HEK293 (cell line): ENCODE results near the gene DCLK1.

Experiments used
- CTCF ChIA-PET: fragments of 350-600 bp; formaldehyde crosslinking; extraction: SDS; loops from one replicate; lab custom pipeline; 2021; ENCODE audit warnings: antibody characterized with exemption; lab: Yijun Ruan, JAX
- POLR2A ChIA-PET: fragments of 300-600 bp; formaldehyde crosslinking; extraction: SDS; loops from one replicate; lab custom pipeline; 2020; ENCODE audit warnings: antibody characterized with exemption, inconsistent platforms; lab: Yijun Ruan, JAX
- H3K27ac ChIP-seq: fragments of 200-500 bp; sonication (Bioruptor generic); 2 replicates; pipeline ENCODE4 v1.5.1; 2014; ENCODE audit warnings: low read depth, low read length, control low read depth, inconsistent platforms; ENCODE audit errors: extremely low read depth
- H3K36me3 ChIP-seq, 2 experiments: fragments of 200-500 bp in 1 of 2; sonication (Bioruptor generic) in 1 of 2; 1 replicate in 1 of 2; 2 replicates in 1 of 2; pipeline ENCODE4 v1.5.1; 2014 to 2017; ENCODE audit warnings: inconsistent platforms in 2 of 2, low read length in 2 of 2; ENCODE audit not compliant: control insufficient read depth in 2 of 2, insufficient read depth in 1 of 2
- H3K4me1 ChIP-seq: fragments of 200-500 bp; sonication (Bioruptor generic); 2 replicates; pipeline ENCODE4 v1.5.1; 2014; ENCODE audit warnings: mild to moderate bottlenecking, low read length, inconsistent platforms; ENCODE audit not compliant: control insufficient read depth, insufficient read depth
- H3K4me3 ChIP-seq: 2 replicates; pipeline ENCODE4 v1.5.1; 2011; ENCODE audit warnings: low read depth, mild to moderate bottlenecking, control low read depth, low read length, moderate library complexity
- H3K9me3 ChIP-seq: fragments of 200-500 bp; sonication (Bioruptor generic); 2 replicates; pipeline ENCODE4 v1.5.1; 2014; ENCODE audit warnings: low read depth, low read length, inconsistent platforms; ENCODE audit not compliant: control insufficient read depth, insufficient read depth
- HOXC10 ChIP-seq: sonication (generic); formaldehyde crosslinking; IDR thresholded peaks from 2 replicates; pipeline ENCODE4 v1.8.1; 2023; ENCODE audit warnings: mild to moderate bottlenecking, missing genetic modification reagents
- KLF7 ChIP-seq: fragments of 450-650 bp; formaldehyde crosslinking; IDR thresholded peaks from 2 replicates; pipeline ENCODE4 v1.5.1; 2016; ENCODE audit warnings: missing biosample characterization, missing genetic modification characterization, borderline replicate concordance
- KLF9 ChIP-seq: fragments of 450-650 bp; formaldehyde crosslinking; IDR thresholded peaks from 2 replicates; pipeline ENCODE4 v1.5.1; 2016; ENCODE audit warnings: missing biosample characterization, missing genetic modification characterization, low read depth
- MZF1 ChIP-seq: fragments of 450-650 bp; formaldehyde crosslinking; IDR thresholded peaks from 2 replicates; pipeline ENCODE4 v1.5.1; 2017; ENCODE audit warnings: missing biosample characterization, missing genetic modification characterization, borderline replicate concordance
- SP2 ChIP-seq: fragments of 450-650 bp; formaldehyde crosslinking; IDR thresholded peaks from 2 replicates; pipeline ENCODE4 v1.5.1; 2016; ENCODE audit warnings: missing biosample characterization, missing genetic modification characterization
- ZBTB21 ChIP-seq: fragments of 450-650 bp; formaldehyde crosslinking; IDR thresholded peaks from 2 replicates; pipeline ENCODE4 v1.5.1; 2017; ENCODE audit warnings: missing biosample characterization, missing genetic modification characterization
- ZIC2 ChIP-seq: fragments of 450-650 bp; formaldehyde crosslinking; IDR thresholded peaks from 2 replicates; pipeline ENCODE4 v1.5.1; 2016; ENCODE audit warnings: missing biosample characterization, missing genetic modification characterization
- ZNF157 ChIP-seq: fragments of 450-650 bp; formaldehyde crosslinking; IDR thresholded peaks from 2 replicates; pipeline ENCODE4 v1.5.1; 2016; ENCODE audit warnings: missing biosample characterization, missing genetic modification characterization
- ZNF292 ChIP-seq: fragments of 450-650 bp; formaldehyde crosslinking; IDR thresholded peaks from 2 replicates; pipeline ENCODE4 v1.5.1; 2016; ENCODE audit warnings: low read depth, missing biosample characterization, missing genetic modification characterization, borderline replicate concordance
- ZNF596 ChIP-seq: fragments of 450-650 bp; IDR thresholded peaks from 2 replicates; pipeline ENCODE4 v1.5.0; 2018; ENCODE audit warnings: missing biosample characterization, mild to moderate bottlenecking, missing genetic modification characterization, moderate library complexity
- ZNF600 ChIP-seq: fragments of 450-650 bp; formaldehyde crosslinking; IDR thresholded peaks from 2 replicates; pipeline ENCODE4 v1.5.1; 2016; ENCODE audit warnings: missing biosample characterization, missing genetic modification characterization
- TF ChIP-seq, protein P1 (sequence below): fragments of 450-650 bp; formaldehyde crosslinking; optimal IDR thresholded peaks from 2 replicates; pipeline ENCODE3; 2016; ENCODE audit warnings: missing biosample characterization, mild to moderate bottlenecking, missing genetic modification characterization
- TF ChIP-seq, protein P2 (sequence below): fragments of 450-650 bp; formaldehyde crosslinking; IDR thresholded peaks from 2 replicates; pipeline ENCODE4 v1.5.1; 2016; ENCODE audit warnings: missing biosample characterization, missing genetic modification characterization, borderline replicate concordance
- TF ChIP-seq, protein P3 (sequence below): fragments of 450-650 bp; formaldehyde crosslinking; IDR thresholded peaks from 2 replicates; pipeline ENCODE4 v1.5.1; 2016; ENCODE audit warnings: missing biosample characterization, missing genetic modification characterization
- TF ChIP-seq, protein P4 (sequence below): fragments of 450-650 bp; formaldehyde crosslinking; IDR thresholded peaks from 2 replicates; pipeline ENCODE4 v1.5.1; 2016; ENCODE audit warnings: missing biosample characterization, missing genetic modification characterization
- TF ChIP-seq, protein P5 (sequence below): fragments of 450-650 bp; formaldehyde crosslinking; IDR thresholded peaks from 2 replicates; pipeline ENCODE4 v1.5.1; 2016; ENCODE audit warnings: missing biosample characterization, missing genetic modification characterization
- TF ChIP-seq, protein P6 (sequence below): fragments of 450-650 bp; formaldehyde crosslinking; IDR thresholded peaks from 2 replicates; pipeline ENCODE4 v1.5.1; 2016; ENCODE audit warnings: missing biosample characterization, missing genetic modification characterization
- TF ChIP-seq, protein P7 (sequence below): fragments of 450-650 bp; formaldehyde crosslinking; IDR thresholded peaks from 2 replicates; pipeline ENCODE4 v1.5.1; 2016; ENCODE audit warnings: missing biosample characterization, missing genetic modification characterization

Gene DCLK1

DNA sequence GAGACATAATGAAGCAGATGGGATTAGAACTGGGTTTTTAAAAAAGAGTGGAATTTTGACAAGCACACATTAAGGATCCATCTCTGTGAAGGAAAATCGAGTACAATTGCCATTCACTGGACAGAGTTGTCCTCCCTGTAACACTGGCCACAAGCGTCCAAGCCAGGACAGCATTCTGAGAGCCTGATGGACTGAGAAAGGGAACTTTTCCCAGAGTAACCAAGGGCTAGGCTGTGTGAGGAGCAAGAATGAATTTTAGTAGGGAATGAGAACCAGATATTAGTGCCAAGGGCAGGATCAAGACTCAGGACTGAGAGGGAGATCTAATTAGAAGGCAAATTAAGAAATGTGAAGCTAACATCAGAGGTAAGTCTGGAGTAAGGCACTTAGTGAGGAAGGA lies 73.1 kb downstream of the DCLK1 start (continued):
- TF ChIP-seq, protein P1, sequence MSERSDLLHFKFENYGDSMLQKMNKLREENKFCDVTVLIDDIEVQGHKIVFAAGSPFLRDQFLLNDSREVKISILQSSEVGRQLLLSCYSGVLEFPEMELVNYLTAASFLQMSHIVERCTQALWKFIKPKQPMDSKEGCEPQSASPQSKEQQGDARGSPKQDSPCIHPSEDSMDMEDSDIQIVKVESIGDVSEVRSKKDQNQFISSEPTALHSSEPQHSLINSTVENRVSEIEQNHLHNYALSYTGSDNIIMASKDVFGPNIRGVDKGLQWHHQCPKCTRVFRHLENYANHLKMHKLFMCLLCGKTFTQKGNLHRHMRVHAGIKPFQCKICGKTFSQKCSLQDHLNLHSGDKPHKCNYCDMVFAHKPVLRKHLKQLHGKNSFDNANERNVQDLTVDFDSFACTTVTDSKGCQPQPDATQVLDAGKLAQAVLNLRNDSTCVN, result no peak
- TF ChIP-seq ZBTB21 (no peak), HOXC10 (CRISPR knock-in tag) (no peak), KLF9 (no peak)
- TF ChIP-seq, protein P2, sequence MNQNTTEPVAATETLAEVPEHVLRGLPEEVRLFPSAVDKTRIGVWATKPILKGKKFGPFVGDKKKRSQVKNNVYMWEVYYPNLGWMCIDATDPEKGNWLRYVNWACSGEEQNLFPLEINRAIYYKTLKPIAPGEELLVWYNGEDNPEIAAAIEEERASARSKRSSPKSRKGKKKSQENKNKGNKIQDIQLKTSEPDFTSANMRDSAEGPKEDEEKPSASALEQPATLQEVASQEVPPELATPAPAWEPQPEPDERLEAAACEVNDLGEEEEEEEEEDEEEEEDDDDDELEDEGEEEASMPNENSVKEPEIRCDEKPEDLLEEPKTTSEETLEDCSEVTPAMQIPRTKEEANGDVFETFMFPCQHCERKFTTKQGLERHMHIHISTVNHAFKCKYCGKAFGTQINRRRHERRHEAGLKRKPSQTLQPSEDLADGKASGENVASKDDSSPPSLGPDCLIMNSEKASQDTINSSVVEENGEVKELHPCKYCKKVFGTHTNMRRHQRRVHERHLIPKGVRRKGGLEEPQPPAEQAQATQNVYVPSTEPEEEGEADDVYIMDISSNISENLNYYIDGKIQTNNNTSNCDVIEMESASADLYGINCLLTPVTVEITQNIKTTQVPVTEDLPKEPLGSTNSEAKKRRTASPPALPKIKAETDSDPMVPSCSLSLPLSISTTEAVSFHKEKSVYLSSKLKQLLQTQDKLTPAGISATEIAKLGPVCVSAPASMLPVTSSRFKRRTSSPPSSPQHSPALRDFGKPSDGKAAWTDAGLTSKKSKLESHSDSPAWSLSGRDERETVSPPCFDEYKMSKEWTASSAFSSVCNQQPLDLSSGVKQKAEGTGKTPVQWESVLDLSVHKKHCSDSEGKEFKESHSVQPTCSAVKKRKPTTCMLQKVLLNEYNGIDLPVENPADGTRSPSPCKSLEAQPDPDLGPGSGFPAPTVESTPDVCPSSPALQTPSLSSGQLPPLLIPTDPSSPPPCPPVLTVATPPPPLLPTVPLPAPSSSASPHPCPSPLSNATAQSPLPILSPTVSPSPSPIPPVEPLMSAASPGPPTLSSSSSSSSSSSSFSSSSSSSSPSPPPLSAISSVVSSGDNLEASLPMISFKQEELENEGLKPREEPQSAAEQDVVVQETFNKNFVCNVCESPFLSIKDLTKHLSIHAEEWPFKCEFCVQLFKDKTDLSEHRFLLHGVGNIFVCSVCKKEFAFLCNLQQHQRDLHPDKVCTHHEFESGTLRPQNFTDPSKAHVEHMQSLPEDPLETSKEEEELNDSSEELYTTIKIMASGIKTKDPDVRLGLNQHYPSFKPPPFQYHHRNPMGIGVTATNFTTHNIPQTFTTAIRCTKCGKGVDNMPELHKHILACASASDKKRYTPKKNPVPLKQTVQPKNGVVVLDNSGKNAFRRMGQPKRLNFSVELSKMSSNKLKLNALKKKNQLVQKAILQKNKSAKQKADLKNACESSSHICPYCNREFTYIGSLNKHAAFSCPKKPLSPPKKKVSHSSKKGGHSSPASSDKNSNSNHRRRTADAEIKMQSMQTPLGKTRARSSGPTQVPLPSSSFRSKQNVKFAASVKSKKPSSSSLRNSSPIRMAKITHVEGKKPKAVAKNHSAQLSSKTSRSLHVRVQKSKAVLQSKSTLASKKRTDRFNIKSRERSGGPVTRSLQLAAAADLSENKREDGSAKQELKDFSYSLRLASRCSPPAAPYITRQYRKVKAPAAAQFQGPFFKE (tag by site-specific recombination), result no peak
- TF ChIP-seq, protein P3, sequence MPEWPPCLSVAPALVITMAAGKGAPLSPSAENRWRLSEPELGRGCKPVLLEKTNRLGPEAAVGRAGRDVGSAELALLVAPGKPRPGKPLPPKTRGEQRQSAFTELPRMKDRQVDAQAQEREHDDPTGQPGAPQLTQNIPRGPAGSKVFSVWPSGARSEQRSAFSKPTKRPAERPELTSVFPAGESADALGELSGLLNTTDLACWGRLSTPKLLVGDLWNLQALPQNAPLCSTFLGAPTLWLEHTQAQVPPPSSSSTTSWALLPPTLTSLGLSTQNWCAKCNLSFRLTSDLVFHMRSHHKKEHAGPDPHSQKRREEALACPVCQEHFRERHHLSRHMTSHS (tag by site-specific recombination), result no peak

DNA sequence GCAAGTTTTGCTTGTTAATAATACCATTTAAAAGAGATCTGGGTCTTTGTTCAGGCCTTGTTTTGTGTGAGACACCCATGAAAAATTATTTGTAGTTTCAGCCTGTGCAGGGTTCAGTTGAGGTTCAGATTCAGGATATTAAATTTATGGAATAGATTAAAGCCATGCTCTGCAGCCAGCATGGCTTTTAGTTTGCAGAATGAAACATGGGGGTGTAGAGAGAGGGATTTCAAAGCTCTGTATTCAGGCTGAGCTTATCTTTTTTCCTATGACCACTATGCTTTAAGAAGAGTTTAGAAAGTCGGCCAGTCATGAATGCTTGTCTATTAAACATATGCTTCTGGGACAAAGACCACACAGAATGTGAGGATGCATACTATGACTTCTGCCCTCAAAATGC lies 73.6 kb downstream of the DCLK1 start:
- Histone ChIP-seq H3K36me3 (no peaks in the 10 kb centered on the region), H3K9me3 (no peaks in the 10 kb centered on the region), H3K27ac (no peak overlapping the region), H3K4me1 (peaks cover 13% of the 10 kb centered on the region), H3K4me3 (no peak overlapping the region)
- POLR2A ChIA-PET, result no interaction called here
- CTCF ChIA-PET, result no interaction called here
- no peak for TF ChIP-seq SP2
- TF ChIP-seq MZF1 (tag by site-specific recombination), result no peak
- TF ChIP-seq, protein P4, sequence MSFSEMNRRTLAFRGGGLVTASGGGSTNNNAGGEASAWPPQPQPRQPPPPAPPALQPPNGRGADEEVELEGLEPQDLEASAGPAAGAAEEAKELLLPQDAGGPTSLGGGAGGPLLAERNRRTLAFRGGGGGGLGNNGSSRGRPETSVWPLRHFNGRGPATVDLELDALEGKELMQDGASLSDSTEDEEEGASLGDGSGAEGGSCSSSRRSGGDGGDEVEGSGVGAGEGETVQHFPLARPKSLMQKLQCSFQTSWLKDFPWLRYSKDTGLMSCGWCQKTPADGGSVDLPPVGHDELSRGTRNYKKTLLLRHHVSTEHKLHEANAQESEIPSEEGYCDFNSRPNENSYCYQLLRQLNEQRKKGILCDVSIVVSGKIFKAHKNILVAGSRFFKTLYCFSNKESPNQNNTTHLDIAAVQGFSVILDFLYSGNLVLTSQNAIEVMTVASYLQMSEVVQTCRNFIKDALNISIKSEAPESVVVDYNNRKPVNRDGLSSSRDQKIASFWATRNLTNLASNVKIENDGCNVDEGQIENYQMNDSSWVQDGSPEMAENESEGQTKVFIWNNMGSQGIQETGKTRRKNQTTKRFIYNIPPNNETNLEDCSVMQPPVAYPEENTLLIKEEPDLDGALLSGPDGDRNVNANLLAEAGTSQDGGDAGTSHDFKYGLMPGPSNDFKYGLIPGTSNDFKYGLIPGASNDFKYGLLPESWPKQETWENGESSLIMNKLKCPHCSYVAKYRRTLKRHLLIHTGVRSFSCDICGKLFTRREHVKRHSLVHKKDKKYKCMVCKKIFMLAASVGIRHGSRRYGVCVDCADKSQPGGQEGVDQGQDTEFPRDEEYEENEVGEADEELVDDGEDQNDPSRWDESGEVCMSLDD (tag by site-specific recombination), result no peak
- no peak for TF ChIP-seq KLF7
- no peak for TF ChIP-seq ZNF292 (tag by site-specific recombination)
- TF ChIP-seq, protein P5, sequence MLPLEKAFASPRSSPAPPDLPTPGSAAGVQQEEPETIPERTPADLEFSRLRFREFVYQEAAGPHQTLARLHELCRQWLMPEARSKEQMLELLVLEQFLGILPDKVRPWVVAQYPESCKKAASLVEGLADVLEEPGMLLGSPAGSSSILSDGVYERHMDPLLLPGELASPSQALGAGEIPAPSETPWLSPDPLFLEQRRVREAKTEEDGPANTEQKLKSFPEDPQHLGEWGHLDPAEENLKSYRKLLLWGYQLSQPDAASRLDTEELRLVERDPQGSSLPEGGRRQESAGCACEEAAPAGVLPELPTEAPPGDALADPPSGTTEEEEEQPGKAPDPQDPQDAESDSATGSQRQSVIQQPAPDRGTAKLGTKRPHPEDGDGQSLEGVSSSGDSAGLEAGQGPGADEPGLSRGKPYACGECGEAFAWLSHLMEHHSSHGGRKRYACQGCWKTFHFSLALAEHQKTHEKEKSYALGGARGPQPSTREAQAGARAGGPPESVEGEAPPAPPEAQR (tag by site-specific recombination), result no peak
- TF ChIP-seq, protein P6, sequence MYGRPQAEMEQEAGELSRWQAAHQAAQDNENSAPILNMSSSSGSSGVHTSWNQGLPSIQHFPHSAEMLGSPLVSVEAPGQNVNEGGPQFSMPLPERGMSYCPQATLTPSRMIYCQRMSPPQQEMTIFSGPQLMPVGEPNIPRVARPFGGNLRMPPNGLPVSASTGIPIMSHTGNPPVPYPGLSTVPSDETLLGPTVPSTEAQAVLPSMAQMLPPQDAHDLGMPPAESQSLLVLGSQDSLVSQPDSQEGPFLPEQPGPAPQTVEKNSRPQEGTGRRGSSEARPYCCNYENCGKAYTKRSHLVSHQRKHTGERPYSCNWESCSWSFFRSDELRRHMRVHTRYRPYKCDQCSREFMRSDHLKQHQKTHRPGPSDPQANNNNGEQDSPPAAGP, result no peak
- TF ChIP-seq ZIC2 (tag by site-specific recombination), result no peak
- TF ChIP-seq, protein P7, sequence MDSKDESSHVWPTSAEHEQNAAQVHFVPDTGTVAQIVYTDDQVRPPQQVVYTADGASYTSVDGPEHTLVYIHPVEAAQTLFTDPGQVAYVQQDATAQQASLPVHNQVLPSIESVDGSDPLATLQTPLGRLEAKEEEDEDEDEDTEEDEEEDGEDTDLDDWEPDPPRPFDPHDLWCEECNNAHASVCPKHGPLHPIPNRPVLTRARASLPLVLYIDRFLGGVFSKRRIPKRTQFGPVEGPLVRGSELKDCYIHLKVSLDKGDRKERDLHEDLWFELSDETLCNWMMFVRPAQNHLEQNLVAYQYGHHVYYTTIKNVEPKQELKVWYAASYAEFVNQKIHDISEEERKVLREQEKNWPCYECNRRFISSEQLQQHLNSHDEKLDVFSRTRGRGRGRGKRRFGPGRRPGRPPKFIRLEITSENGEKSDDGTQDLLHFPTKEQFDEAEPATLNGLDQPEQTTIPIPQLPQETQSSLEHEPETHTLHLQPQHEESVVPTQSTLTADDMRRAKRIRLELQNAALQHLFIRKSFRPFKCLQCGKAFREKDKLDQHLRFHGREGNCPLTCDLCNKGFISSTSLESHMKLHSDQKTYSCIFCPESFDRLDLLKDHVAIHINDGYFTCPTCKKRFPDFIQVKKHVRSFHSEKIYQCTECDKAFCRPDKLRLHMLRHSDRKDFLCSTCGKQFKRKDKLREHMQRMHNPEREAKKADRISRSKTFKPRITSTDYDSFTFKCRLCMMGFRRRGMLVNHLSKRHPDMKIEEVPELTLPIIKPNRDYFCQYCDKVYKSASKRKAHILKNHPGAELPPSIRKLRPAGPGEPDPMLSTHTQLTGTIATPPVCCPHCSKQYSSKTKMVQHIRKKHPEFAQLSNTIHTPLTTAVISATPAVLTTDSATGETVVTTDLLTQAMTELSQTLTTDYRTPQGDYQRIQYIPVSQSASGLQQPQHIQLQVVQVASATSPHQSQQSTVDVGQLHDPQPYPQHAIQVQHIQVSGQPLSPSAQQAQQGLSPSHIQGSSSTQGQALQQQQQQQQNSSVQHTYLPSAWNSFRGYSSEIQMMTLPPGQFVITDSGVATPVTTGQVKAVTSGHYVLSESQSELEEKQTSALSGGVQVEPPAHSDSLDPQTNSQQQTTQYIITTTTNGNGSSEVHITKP (tag by site-specific recombination), result no peak
- no peak for TF ChIP-seq ZNF157 (tag by site-specific recombination)
- TF ChIP-seq ZNF600 (tag by site-specific recombination), result no peak
- no peak for TF ChIP-seq ZNF596 (tag by site-specific recombination)
